Measurements from ENCODE around the gene PTPRK.

DNA sequence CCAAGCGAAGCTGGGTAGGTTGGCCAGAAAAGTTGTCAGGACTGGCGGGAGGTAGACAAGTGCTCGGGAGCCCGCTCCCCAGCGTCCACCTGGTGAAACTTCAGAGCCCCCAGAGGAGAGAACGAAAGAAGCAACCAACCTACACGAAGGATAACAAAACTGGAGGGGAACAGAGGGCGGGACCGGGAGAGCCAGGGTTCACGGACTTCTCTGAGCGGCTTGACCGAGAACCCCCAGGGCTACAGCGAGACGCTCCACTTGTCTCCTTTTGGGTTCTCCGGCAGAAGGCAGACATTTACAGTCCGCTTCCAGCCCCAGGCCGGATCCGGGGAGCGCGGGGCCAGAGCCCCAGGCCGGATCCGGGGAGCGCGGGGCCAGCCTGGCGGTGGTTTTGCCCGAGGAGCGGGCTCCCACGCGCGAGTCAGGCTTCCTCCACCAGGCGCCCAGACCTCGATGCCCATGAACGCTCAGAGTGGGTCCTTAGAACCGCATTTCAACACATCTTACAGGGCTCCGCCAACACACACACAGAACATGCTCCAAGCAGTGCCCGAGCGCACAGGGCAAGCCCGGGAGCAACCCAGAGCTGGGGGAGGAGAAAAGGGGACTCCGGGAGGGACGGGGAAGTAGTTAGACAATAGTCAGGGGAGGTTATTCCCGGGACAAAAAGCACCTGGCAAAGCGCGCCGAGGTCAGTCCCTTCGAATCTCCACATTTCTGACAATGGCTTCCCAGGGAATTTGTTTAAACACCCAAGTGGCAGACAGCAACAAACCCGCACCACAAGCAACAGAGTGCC lies 1.1 kb downstream of the PTPRK start:
- TF ChIP-seq POLR2A (IDR thresholded peaks at IDR 0.05; ENCODE audit: low read length) (no peak), GATA1 (IDR thresholded peaks at IDR 0.05; ENCODE audit: low read depth, low read length) (no peak)

All from erythroblast (primary cell).